H1 (cell line): ENCODE data around the gene PTPRG. TPM values are rescaled to one million over a fixed set of nuclear protein-coding genes. Genes with fewer than 3 reads are reported as not detected.

Source experiments
- CTCF ChIA-PET: fragments of 300-600 bp; sonication (Branson Sonifier 250); formaldehyde crosslinking; loops from one replicate; lab custom pipeline; 2021; ENCODE audit not compliant: partially characterized antibody; lab: Charles Lee
- POLR2A ChIA-PET: fragments of 300-600 bp; sonication (Branson Sonifier 250); formaldehyde crosslinking; loops from one replicate; lab custom pipeline; 2021; ENCODE audit warnings: inconsistent platforms; ENCODE audit not compliant: partially characterized antibody; lab: Charles Lee
- DNase-seq, 2 experiments: peaks; one replicate each; pipeline versions ENCODE4 v3.0.0 to v3.0.0-alpha.2; 2010 to 2022; ENCODE audit warnings: low spot score in 2 of 2, low read depth in 1 of 2, mixed read lengths in 1 of 2
- FAIRE-seq: peaks from 2 replicates; lab custom pipeline; 2011; peaks lifted over from hg19 to GRCh38; lab: Jason Lieb, UNC
- H2AFZ ChIP-seq: 2 replicates; pipeline ENCODE4 v1.8.1; 2012; ENCODE audit warnings: low read length, inconsistent platforms
- H2AK5ac ChIP-seq: 2 replicates; pipeline ENCODE4 v1.6.1; 2013; ENCODE audit warnings: low read depth, low read length
- H2BK120ac ChIP-seq: replicated peaks from 2 replicates; pipeline ENCODE3; 2013; ENCODE audit warnings: low read depth, low read length, inconsistent platforms
- H2BK12ac ChIP-seq: 2 replicates; pipeline ENCODE4 v1.6.1; 2013; ENCODE audit warnings: low read depth, low read length
- H2BK15ac ChIP-seq: 2 replicates; pipeline ENCODE4 v1.6.1; 2013; ENCODE audit warnings: low read length
- H2BK20ac ChIP-seq: 2 replicates; pipeline ENCODE4 v1.6.1; 2013; ENCODE audit warnings: low read length
- H2BK5ac ChIP-seq: 2 replicates; pipeline ENCODE4 v1.6.1; 2013; ENCODE audit warnings: low read depth, low read length
- H3K14ac ChIP-seq: 2 replicates; pipeline ENCODE4 v1.6.1; 2013; ENCODE audit warnings: inconsistent platforms; ENCODE audit not compliant: insufficient read length
- H3K18ac ChIP-seq: 2 replicates; pipeline ENCODE4 v1.6.1; 2013; ENCODE audit warnings: low read length; ENCODE audit errors: extremely low read depth
- H3K23ac ChIP-seq: 2 replicates; pipeline ENCODE4 v1.6.1; 2013; ENCODE audit warnings: inconsistent platforms; ENCODE audit not compliant: insufficient read length
- H3K23me2 ChIP-seq: 2 replicates; pipeline ENCODE4 v1.6.1; 2013; ENCODE audit warnings: low read depth, low read length
- H3K27ac ChIP-seq: 2 replicates; pipeline ENCODE4 v1.6.1; 2011; ENCODE audit warnings: low read depth, low read length, inconsistent platforms
- H3K27me3 ChIP-seq, 4 experiments: replicated peaks in 1 of 4; 1 replicate in 1 of 4; 2 replicates in 3 of 4; pipeline versions ENCODE4 v1.6.1 to v1.8.1; 2011 to 2013; ENCODE audit warnings: low read length in 3 of 4, mild to moderate bottlenecking in 3 of 4, inconsistent platforms in 2 of 4, mixed read lengths in 2 of 4, moderate library complexity in 1 of 4; ENCODE audit not compliant: control insufficient read depth in 3 of 4, insufficient read depth in 3 of 4; ENCODE audit errors: extremely low read depth in 1 of 4
- H3K36me3 ChIP-seq, 4 experiments: 2 replicates each; pipeline versions ENCODE4 v1.6.1 to v1.8.1; 2011 to 2013; ENCODE audit warnings: mild to moderate bottlenecking in 4 of 4, low read length in 3 of 4, moderate library complexity in 2 of 4, control low read depth in 1 of 4, inconsistent platforms in 1 of 4; ENCODE audit not compliant: insufficient read depth in 4 of 4, control insufficient read depth in 2 of 4
- H3K4ac ChIP-seq: replicated peaks from 2 replicates; pipeline ENCODE3; 2013; ENCODE audit warnings: low read length, low read depth, mixed read lengths, inconsistent platforms; ENCODE audit not compliant: insufficient read length
- H3K4me1 ChIP-seq, 4 experiments: replicated peaks in 1 of 4; 1 replicate in 1 of 4; 2 replicates in 3 of 4; pipeline versions ENCODE4 v1.6.1 to v1.8.1; 2011 to 2013; ENCODE audit warnings: low read length in 3 of 4, inconsistent platforms in 2 of 4, mixed read lengths in 1 of 4; ENCODE audit not compliant: insufficient read depth in 4 of 4, control insufficient read depth in 3 of 4
- H3K4me2 ChIP-seq, 2 experiments: 2 replicates each; pipeline versions ENCODE4 v1.6.1 to v1.8.1; 2011 to 2013; ENCODE audit warnings: low read depth in 2 of 2, low read length in 2 of 2, control low read depth in 1 of 2, inconsistent platforms in 1 of 2, mild to moderate bottlenecking in 1 of 2; ENCODE audit not compliant: insufficient read depth in 1 of 2
- H3K4me3 ChIP-seq, 4 experiments: fragments of 200-600, 300-600 bp in 1 of 4; sonication (generic), shearing (Covaris generic), sonication (Bioruptor Twin) in 1 of 4; 2 replicates each; pipeline versions ENCODE4 v1.5.1 to v1.8.1; 2011 to 2016; ENCODE audit warnings: low read length in 4 of 4, low read depth in 3 of 4, control low read depth in 2 of 4, inconsistent platforms in 2 of 4, mild to moderate bottlenecking in 2 of 4, mixed read lengths in 1 of 4, moderate library complexity in 1 of 4; ENCODE audit not compliant: insufficient read depth in 2 of 4; ENCODE audit errors: extremely low read depth in 1 of 4
- H3K56ac ChIP-seq: replicated peaks from 2 replicates; pipeline ENCODE3; 2013; ENCODE audit warnings: low read depth, mild to moderate bottlenecking, mixed read lengths, low read length, inconsistent platforms; ENCODE audit not compliant: insufficient read length
- H3K79me1 ChIP-seq: 2 replicates; pipeline ENCODE4 v1.6.1; 2013; ENCODE audit warnings: low read depth, low read length, control low read depth
- H3K79me2 ChIP-seq, 2 experiments: 2 replicates each; pipeline versions ENCODE4 v1.6.1 to v1.8.1; 2012 to 2013; ENCODE audit warnings: low read length in 2 of 2, mild to moderate bottlenecking in 2 of 2, inconsistent platforms in 1 of 2; ENCODE audit not compliant: insufficient read depth in 2 of 2, control insufficient read depth in 1 of 2
- H3K9ac ChIP-seq, 4 experiments: replicated peaks in 1 of 4; 1 replicate in 1 of 4; 2 replicates in 3 of 4; pipeline versions ENCODE4 v1.6.1 to v1.8.1; 2011 to 2013; ENCODE audit warnings: low read depth in 3 of 4, low read length in 3 of 4, control low read depth in 2 of 4, mild to moderate bottlenecking in 2 of 4, moderate library complexity in 2 of 4, inconsistent platforms in 1 of 4; ENCODE audit errors: extremely low read depth in 1 of 4
- H3K9me3 ChIP-seq, 2 experiments: 2 replicates each; pipeline versions ENCODE4 v1.6.1 to v1.8.1; 2012 to 2013; ENCODE audit warnings: mild to moderate bottlenecking in 2 of 2, moderate library complexity in 2 of 2, control low read depth in 1 of 2, inconsistent platforms in 1 of 2, low read depth in 1 of 2, low read length in 1 of 2, mixed read lengths in 1 of 2; ENCODE audit not compliant: insufficient read depth in 2 of 2
- H4K20me1 ChIP-seq, 2 experiments: replicated peaks in 1 of 2; 2 replicates each; pipeline versions ENCODE3 to v1.8.1; 2011 to 2013; ENCODE audit warnings: inconsistent platforms in 2 of 2, low read length in 2 of 2, mild to moderate bottlenecking in 1 of 2; ENCODE audit not compliant: insufficient read depth in 2 of 2, control insufficient read depth in 1 of 2
- H4K5ac ChIP-seq: 2 replicates; pipeline ENCODE4 v1.6.1; 2013; ENCODE audit warnings: low read length, low read depth, mixed read lengths, inconsistent platforms; ENCODE audit not compliant: insufficient read length
- H4K8ac ChIP-seq: 2 replicates; pipeline ENCODE4 v1.8.0; 2013; ENCODE audit warnings: mild to moderate bottlenecking, moderate library complexity, low read length, inconsistent platforms; ENCODE audit not compliant: insufficient read depth; ENCODE audit errors: extremely low read depth
- H4K91ac ChIP-seq: replicated peaks from 2 replicates; pipeline ENCODE3; 2013; ENCODE audit warnings: low read length, mixed read lengths, inconsistent platforms; ENCODE audit not compliant: insufficient read length
- KDM5A ChIP-seq: fragments of 200-600 bp; IDR thresholded peaks from 2 replicates; pipeline ENCODE4 v1.7.1; 2012; ENCODE audit warnings: mild to moderate bottlenecking, low read length, inconsistent platforms, mixed read lengths
- RAD21 ChIP-seq, 2 experiments: IDR thresholded peaks in 1 of 2; conservative IDR thresholded peaks in 1 of 2; 2 replicates each; pipeline ENCODE4 v1.6.1; 2011; ENCODE audit warnings: low read depth in 2 of 2, low read length in 2 of 2, improper control_type of control experiment in 1 of 2, inconsistent platforms in 1 of 2, mild to moderate bottlenecking in 1 of 2, moderate library complexity in 1 of 2
- WGBS, 2 experiments: shearing (Covaris generic) in 1 of 2; methylation state at CpG; one replicate each; pipeline versions ENCODE4 v1.1.6 to v1.1.7; 2013 to 2015; ENCODE audit warnings: low lambda C conversion rate in 2 of 2, mixed read lengths in 2 of 2, inconsistent platforms in 1 of 2, low coverage in 1 of 2, missing lambda C conversion rate in 1 of 2; ENCODE audit not compliant: insufficient replicate concordance in 2 of 2, insufficient coverage in 1 of 2, insufficient read length in 1 of 2; ENCODE audit errors: extremely low coverage in 1 of 2, missing lambda C conversion rate in 1 of 2; 5-methylcytosine and 5-hydroxymethylcytosine counted together
- polyA plus RNA-seq, 7 experiments: library from polyadenylated mRNA; depleted of rRNA in 3 of 7; stranded (reverse) in 5 of 7; unstranded in 2 of 7; fragments of >200 nt in 5 of 7; fragments of 200-250 nt in 2 of 7; gene quantifications; 1 replicate in 5 of 7; 2 replicates in 1 of 7; 4 replicates in 1 of 7; pipeline versions ENCODE4 v1.2.1 to v1.2.3, GENCODE V29; 2011 to 2013; ENCODE audit warnings: missing spikeins in 2 of 7, mixed read lengths in 2 of 7
- total RNA-seq: library from RNA; stranded (reverse); fragmentation: NEBNext Ultra II Directional; extraction: Animal tissue kit (Norgen Biotek cat#: 25700); gene quantifications from 2 replicates; pipeline ENCODE4 v1.2.1, GENCODE V29; 2021
- TF ChIP-seq, protein P1 (sequence below), 3 experiments: IDR thresholded peaks; 1 replicate in 2 of 3; 2 replicates in 1 of 3; pipeline versions ENCODE4 v1.5.1 to v1.6.1; 2011; ENCODE audit warnings: low read length in 3 of 3, mild to moderate bottlenecking in 3 of 3, inconsistent platforms in 2 of 3, low read depth in 1 of 3, moderate library complexity in 1 of 3; ENCODE audit not compliant: insufficient read depth in 1 of 3; ENCODE audit errors: control extremely low read depth in 1 of 3

The PTPRG gene
- total and polyA plus RNA-seq, 2 of the 8 experiments (the other 6 are each of a cell fraction or from before 2014, with no cell fraction given), result 23.3 to 96.2 TPM

- Histone ChIP-seq H3K56ac (no peak overlapping the region), H3K36me3 (no peaks in the 10 kb centered on the region), H3K23ac (no peak overlapping the region), H3K79me2 (peaks cover 0 to 5% of the 10 kb centered on the region in 2 experiments; a peak in 2 of 4 replicates), H2BK120ac (no peak overlapping the region), H3K23me2 (no peaks in the 10 kb centered on the region), H3K27ac (no peak overlapping the region), H4K20me1 (no peaks in the 10 kb centered on the region), H4K91ac (no peak overlapping the region), H3K14ac (no peak overlapping the region), H2AK5ac (no peak overlapping the region), H3K4me3 (no peak overlapping the region), H3K27me3 (no peaks in the 10 kb centered on the region), H4K8ac (no peak overlapping the region), H2BK15ac (no peak overlapping the region), H2BK5ac (no peak overlapping the region), H3K4me2 (no peak overlapping the region), H2BK12ac (no peak overlapping the region), H4K5ac (no peak overlapping the region), H3K4ac (no peak overlapping the region), H3K4me1 (peaks cover 0 to 8% (median 1%) of the 10 kb centered on the region in 4 experiments; a peak in 2 of 7 replicates), H3K18ac (no peak overlapping the region), H2AFZ (no peak overlapping the region), H3K79me1 (no peaks in the 10 kb centered on the region; the same call in 1 of the 2 replicates), H3K9ac (no peak overlapping the region; a peak in 1 of 7 replicates), H2BK20ac (no peak overlapping the region), H3K9me3 (no peaks in the 10 kb centered on the region)
- no peak for FAIRE-seq
- ChIA-PET CTCF (interaction anchor here (0.5 to 1.9 kb wide), 15 partner anchors 10 to 678 kb away, joined by 3 to 13 read pairs (median 3); no protein-coding TSS in a partner anchor), POLR2A (interaction anchor here (0.7 kb wide), 1 partner anchor 548 kb away, joined by 3 read pairs; the partner anchor contains the start of gene PTPRG)
- WGBS, 2 experiments, result 92% methylated on average over 1 of the region's 1 CpG; no CpG with 5 or more reads in 1 of the 2 experiments
- TF ChIP-seq, protein P1, sequence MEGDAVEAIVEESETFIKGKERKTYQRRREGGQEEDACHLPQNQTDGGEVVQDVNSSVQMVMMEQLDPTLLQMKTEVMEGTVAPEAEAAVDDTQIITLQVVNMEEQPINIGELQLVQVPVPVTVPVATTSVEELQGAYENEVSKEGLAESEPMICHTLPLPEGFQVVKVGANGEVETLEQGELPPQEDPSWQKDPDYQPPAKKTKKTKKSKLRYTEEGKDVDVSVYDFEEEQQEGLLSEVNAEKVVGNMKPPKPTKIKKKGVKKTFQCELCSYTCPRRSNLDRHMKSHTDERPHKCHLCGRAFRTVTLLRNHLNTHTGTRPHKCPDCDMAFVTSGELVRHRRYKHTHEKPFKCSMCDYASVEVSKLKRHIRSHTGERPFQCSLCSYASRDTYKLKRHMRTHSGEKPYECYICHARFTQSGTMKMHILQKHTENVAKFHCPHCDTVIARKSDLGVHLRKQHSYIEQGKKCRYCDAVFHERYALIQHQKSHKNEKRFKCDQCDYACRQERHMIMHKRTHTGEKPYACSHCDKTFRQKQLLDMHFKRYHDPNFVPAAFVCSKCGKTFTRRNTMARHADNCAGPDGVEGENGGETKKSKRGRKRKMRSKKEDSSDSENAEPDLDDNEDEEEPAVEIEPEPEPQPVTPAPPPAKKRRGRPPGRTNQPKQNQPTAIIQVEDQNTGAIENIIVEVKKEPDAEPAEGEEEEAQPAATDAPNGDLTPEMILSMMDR (IDR thresholded peaks at IDR 0.05; ENCODE audit: control extremely low read depth in 1 of 3, insufficient read depth in 1 of 3, low read depth in 1 of 3, low read length in 3 of 3), result peak; percentile 33 to 56 (median 55)
- TF ChIP-seq RAD21 (IDR thresholded peaks at IDR 0.05 in 1 of 2, conservative IDR thresholded peaks at IDR 0.05 in 1 of 2; ENCODE audit: low read depth in 2 of 2, low read length in 2 of 2) (peak in 1 of 2 experiments; percentile 46; a peak in 2 of 4 replicates), KDM5A (no peak)
- DNase-seq, result no peak
Measured at GRCh38 chr3:62109534-62109933, 548.2 kb downstream of the PTPRG start.
